DND-41 (cell line): ENCODE data around the gene THRB.

ENCODE experiments used
- ATAC-seq: fragments of 200-7000 bp; cut with Tn5 transposase; 3 replicates; pipeline ENCODE4 v1.9.1; 2021; ENCODE audit warnings: low read depth; ENCODE audit not compliant: insufficient read depth
- DNase-seq: peaks from one replicate; pipeline ENCODE4 v3.0.0-alpha.2; 2020
- H2AFZ ChIP-seq: 2 replicates; pipeline ENCODE4 v1.6.0; 2012; ENCODE audit warnings: low read depth, low read length
- H3K27ac ChIP-seq: 2 replicates; pipeline ENCODE4 v1.5.1; 2012; ENCODE audit warnings: low read length, inconsistent platforms
- H3K27me3 ChIP-seq: fragments of 200-600 bp; sonication (generic); 2 replicates; pipeline ENCODE4 v1.6.0; 2012; ENCODE audit warnings: low read length, mild to moderate bottlenecking, inconsistent platforms; ENCODE audit not compliant: insufficient read depth, poor library complexity
- H3K36me3 ChIP-seq: 2 replicates; pipeline ENCODE4 v1.5.1; 2012; ENCODE audit warnings: low read length, inconsistent platforms; ENCODE audit not compliant: insufficient read depth
- H3K4me1 ChIP-seq: 2 replicates; pipeline ENCODE4 v1.5.1; 2012; ENCODE audit warnings: mild to moderate bottlenecking, low read length; ENCODE audit not compliant: insufficient read depth
- H3K4me2 ChIP-seq: 2 replicates; pipeline ENCODE4 v1.6.0; 2012; ENCODE audit warnings: mild to moderate bottlenecking, moderate library complexity, low read length, inconsistent platforms; ENCODE audit not compliant: insufficient read depth
- H3K4me3 ChIP-seq, 2 experiments: fragments of 200-600 bp in 1 of 2; shearing (Covaris generic) in 1 of 2; 2 replicates each; pipeline ENCODE4 v1.5.1; 2012 to 2016; ENCODE audit warnings: inconsistent platforms in 2 of 2, low read length in 2 of 2, mild to moderate bottlenecking in 2 of 2, low read depth in 1 of 2, moderate library complexity in 1 of 2
- H3K79me2 ChIP-seq: 2 replicates; pipeline ENCODE4 v1.6.0; 2012; ENCODE audit warnings: low read length, inconsistent platforms; ENCODE audit not compliant: insufficient read depth
- H3K9ac ChIP-seq: 2 replicates; pipeline ENCODE4 v1.6.0; 2012; ENCODE audit warnings: low read depth, mild to moderate bottlenecking, inconsistent platforms, low read length, moderate library complexity
- H3K9me3 ChIP-seq: 2 replicates; pipeline ENCODE4 v1.5.1; 2012; ENCODE audit warnings: low read length, moderate library complexity, mild to moderate bottlenecking, inconsistent platforms; ENCODE audit not compliant: insufficient read depth, severe bottlenecking
- H4K20me1 ChIP-seq: 2 replicates; pipeline ENCODE4 v1.6.0; 2012; ENCODE audit warnings: low read length; ENCODE audit not compliant: insufficient read depth
- CTCF ChIP-seq: IDR thresholded peaks from 2 replicates; pipeline ENCODE4 v1.5.1; 2012; ENCODE audit warnings: borderline replicate concordance, low read length, moderate library complexity, mild to moderate bottlenecking; ENCODE audit not compliant: poor library complexity, severe bottlenecking; ENCODE audit errors: extremely low read depth
- EZH2 ChIP-seq: IDR thresholded peaks from 3 replicates; pipeline ENCODE4 v1.6.1; 2012; ENCODE audit warnings: borderline replicate concordance, low read depth, mild to moderate bottlenecking, moderate library complexity, low read length, inconsistent platforms; ENCODE audit not compliant: severe bottlenecking

The THRB gene

GRCh38 chr3:24138876-24139256 lies 355.8 kb downstream of the THRB start:
- no peaks in the 10 kb centered on the region for H3K27me3 ChIP-seq
- H3K36me3 ChIP-seq, result no peaks in the 10 kb centered on the region
- TF ChIP-seq CTCF (no peak), EZH2 (no peak)
- no peak overlapping the region for H2AFZ ChIP-seq
- DNase-seq (no peak), ATAC-seq (no peak)
- H3K27ac ChIP-seq, result no peak overlapping the region
- H3K4me2 ChIP-seq, result no peak overlapping the region
- H3K9me3 ChIP-seq, result no peaks in the 10 kb centered on the region
- no peaks in the 10 kb centered on the region for H3K4me1 ChIP-seq
- H3K9ac ChIP-seq, result no peak overlapping the region
- no peak overlapping the region for H3K4me3 ChIP-seq
- H3K79me2 ChIP-seq, result no peaks in the 10 kb centered on the region
- H4K20me1 ChIP-seq, result no peaks in the 10 kb centered on the region

GRCh38 chr3:24137958-24138875 lies 356.4 kb downstream of the THRB start:
- H3K4me2 ChIP-seq, result no peak overlapping the region
- H3K27me3 ChIP-seq, result no peaks in the 10 kb centered on the region
- no peak for TF ChIP-seq CTCF
- H3K4me3 ChIP-seq, result no peak overlapping the region
- no peak overlapping the region for H3K27ac ChIP-seq
- H4K20me1 ChIP-seq, result no peaks in the 10 kb centered on the region
- no peak for DNase-seq
- no peak overlapping the region for H2AFZ ChIP-seq
- no peak overlapping the region for H3K9ac ChIP-seq
- H3K36me3 ChIP-seq, result no peaks in the 10 kb centered on the region
- ATAC-seq, result no peak
- H3K4me1 ChIP-seq, result no peaks in the 10 kb centered on the region
- no peaks in the 10 kb centered on the region for H3K79me2 ChIP-seq
- H3K9me3 ChIP-seq, result no peaks in the 10 kb centered on the region

- Histone ChIP-seq H3K79me2 (no peaks in the 10 kb centered on the region), H3K36me3 (no peaks in the 10 kb centered on the region), H3K27ac (no peak overlapping the region), H3K9me3 (no peaks in the 10 kb centered on the region), H3K9ac (no peak overlapping the region), H3K27me3 (no peaks in the 10 kb centered on the region), H4K20me1 (no peaks in the 10 kb centered on the region), H2AFZ (no peak overlapping the region), H3K4me2 (no peak overlapping the region), H3K4me1 (no peaks in the 10 kb centered on the region), H3K4me3 (no peak overlapping the region)
- no peak for ATAC-seq
- DNase-seq, result no peak
- no peak for TF ChIP-seq CTCF
- no peak for TF ChIP-seq EZH2
Measured at GRCh38 chr3:24137334-24137733, 357.3 kb downstream of the THRB start.
